ENCODE data around the gene IHH. TPM values are rescaled to one million over a fixed set of nuclear protein-coding genes. Genes with fewer than 3 reads are reported as not detected.

IHH gene
- total and polyA plus RNA-seq, 8 donors, result 1.0 to 3.7 (median 1.8) TPM

- no peak overlapping the region for H3K27ac ChIP-seq
- ATAC-seq (no peak), DNase-seq (no peak)
- H3K9me3 ChIP-seq, result no peaks in the 10 kb centered on the region
- no peaks in the 10 kb centered on the region for H3K36me3 ChIP-seq
- intact Hi-C loops (cut with DNase I), result no loop called here
- TF ChIP-seq CTCF (IDR thresholded peaks at IDR 0.05), result no peak
- H3K4me1 ChIP-seq, result peaks cover 3 to 24% of the 10 kb centered on the region in 2 donors
- no peaks in the 10 kb centered on the region for H3K27me3 ChIP-seq
- H3K4me3 ChIP-seq, result no peak overlapping the region
Observed at GRCh38 chr2:219090436-219091299, 29.9 kb upstream of the IHH start.

GRCh38 chr2:219089330-219089729, 28.6 kb upstream of the IHH start:
- no peaks in the 10 kb centered on the region for H3K27me3 ChIP-seq
- H3K9me3 ChIP-seq, result no peaks in the 10 kb centered on the region
- ATAC-seq (no peak), DNase-seq (no peak)
- no peak for TF ChIP-seq CTCF (IDR thresholded peaks at IDR 0.05)
- H3K27ac ChIP-seq, result no peak overlapping the region
- no peak overlapping the region for H3K4me3 ChIP-seq
- no peaks in the 10 kb centered on the region for H3K36me3 ChIP-seq
- H3K4me1 ChIP-seq, result peaks cover 3 to 22% of the 10 kb centered on the region in 2 donors
- intact Hi-C loops (cut with DNase I), result no loop called here

GRCh38 chr2:219087848-219088247, 27.1 kb upstream of the IHH start:
- no peak for ATAC-seq
- H3K4me1 ChIP-seq, result peaks cover 3 to 21% of the 10 kb centered on the region in 2 donors
- no peak for TF ChIP-seq CTCF (IDR thresholded peaks at IDR 0.05)
- H3K27ac ChIP-seq, result no peak overlapping the region
- no peaks in the 10 kb centered on the region for H3K9me3 ChIP-seq
- no peaks in the 10 kb centered on the region for H3K36me3 ChIP-seq
- intact Hi-C loops (cut with DNase I), result no loop called here
- no peaks in the 10 kb centered on the region for H3K27me3 ChIP-seq
- H3K4me3 ChIP-seq, result no peak overlapping the region
- no peak for DNase-seq

DNA sequence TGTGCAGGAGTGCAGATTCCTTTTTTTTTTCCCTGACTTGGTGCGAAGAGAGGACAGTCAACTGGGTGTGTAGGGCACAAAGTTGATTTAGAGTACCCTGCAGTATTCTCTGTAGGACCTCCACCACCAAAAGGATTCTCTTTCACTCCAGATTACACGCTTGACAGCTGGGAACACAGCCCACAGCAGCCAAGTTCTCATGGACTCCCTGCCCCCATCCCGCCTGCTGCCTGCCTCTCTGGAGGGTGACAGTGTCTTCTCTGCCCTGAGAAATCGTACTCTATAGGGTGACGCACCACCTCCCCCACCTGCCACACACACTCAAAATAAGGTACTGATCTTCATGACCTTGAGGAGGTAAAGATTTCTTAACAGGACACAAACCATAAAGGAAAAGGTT, 26.6 kb upstream of the IHH start:
- Histone ChIP-seq H3K4me1 (peaks cover 3 to 26% of the 10 kb centered on the region in 2 donors), H3K27ac (no peak overlapping the region), H3K36me3 (no peaks in the 10 kb centered on the region), H3K9me3 (no peaks in the 10 kb centered on the region), H3K27me3 (no peaks in the 10 kb centered on the region), H3K4me3 (no peak overlapping the region)
- DNase-seq (no peak), ATAC-seq (no peak)
- TF ChIP-seq CTCF (IDR thresholded peaks at IDR 0.05), result no peak
- intact Hi-C loops (cut with DNase I), result no loop called here

- DNase-seq (no peak), ATAC-seq (peak; percentile 63)
- intact Hi-C loops (cut with DNase I), result no loop called here
- no peak for TF ChIP-seq CTCF (IDR thresholded peaks at IDR 0.05)
- no peaks in the 10 kb centered on the region for H3K36me3 ChIP-seq
- peaks cover 3 to 35% of the 10 kb centered on the region in 2 donors for H3K4me1 ChIP-seq
- H3K27me3 ChIP-seq, result no peaks in the 10 kb centered on the region
- peak overlapping the region in 1 of 2 donors; percentile 38 for H3K27ac ChIP-seq
- no peak overlapping the region for H3K4me3 ChIP-seq
- no peaks in the 10 kb centered on the region for H3K9me3 ChIP-seq
Observed at GRCh38 chr2:219086196-219086595, 25.5 kb upstream of the IHH start.

Measured in left lung (tissue), 10 donors.